GM21723 (cell line): Measurements from ENCODE around the gene DENND6A.
"Not testable (repeated sequence)": the region's sequence is repeated elsewhere in the genome, so short reads cannot be mapped to it uniquely, and the experiment has no call there.

Source experiments
- ATAC-seq: cut with Tn5 transposase; IDR thresholded peaks from one replicate; pipeline ENCODE4 v1.9.1; 2021; ENCODE audit warnings: mild to moderate bottlenecking, moderate library complexity; ENCODE audit not compliant: unreplicated experiment

DENND6A gene, protein sequence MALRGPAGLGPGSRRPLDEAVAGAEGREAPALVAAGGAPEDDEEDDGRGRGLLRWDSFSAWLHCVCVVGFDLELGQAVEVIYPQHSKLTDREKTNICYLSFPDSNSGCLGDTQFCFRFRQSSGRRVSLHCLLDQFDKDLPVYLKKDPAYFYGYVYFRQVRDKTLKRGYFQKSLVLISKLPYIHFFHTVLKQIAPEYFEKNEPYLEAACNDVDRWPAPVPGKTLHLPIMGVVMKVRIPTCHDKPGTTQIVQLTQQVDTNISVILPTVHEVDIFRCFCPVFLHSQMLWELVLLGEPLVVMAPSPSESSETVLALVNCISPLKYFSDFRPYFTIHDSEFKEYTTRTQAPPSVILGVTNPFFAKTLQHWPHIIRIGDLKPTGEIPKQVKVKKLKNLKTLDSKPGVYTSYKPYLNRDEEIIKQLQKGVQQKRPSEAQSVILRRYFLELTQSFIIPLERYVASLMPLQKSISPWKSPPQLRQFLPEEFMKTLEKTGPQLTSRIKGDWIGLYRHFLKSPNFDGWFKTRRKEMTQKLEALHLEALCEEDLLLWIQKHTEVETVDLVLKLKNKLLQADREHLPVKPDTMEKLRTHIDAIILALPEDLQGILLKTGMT

DNA sequence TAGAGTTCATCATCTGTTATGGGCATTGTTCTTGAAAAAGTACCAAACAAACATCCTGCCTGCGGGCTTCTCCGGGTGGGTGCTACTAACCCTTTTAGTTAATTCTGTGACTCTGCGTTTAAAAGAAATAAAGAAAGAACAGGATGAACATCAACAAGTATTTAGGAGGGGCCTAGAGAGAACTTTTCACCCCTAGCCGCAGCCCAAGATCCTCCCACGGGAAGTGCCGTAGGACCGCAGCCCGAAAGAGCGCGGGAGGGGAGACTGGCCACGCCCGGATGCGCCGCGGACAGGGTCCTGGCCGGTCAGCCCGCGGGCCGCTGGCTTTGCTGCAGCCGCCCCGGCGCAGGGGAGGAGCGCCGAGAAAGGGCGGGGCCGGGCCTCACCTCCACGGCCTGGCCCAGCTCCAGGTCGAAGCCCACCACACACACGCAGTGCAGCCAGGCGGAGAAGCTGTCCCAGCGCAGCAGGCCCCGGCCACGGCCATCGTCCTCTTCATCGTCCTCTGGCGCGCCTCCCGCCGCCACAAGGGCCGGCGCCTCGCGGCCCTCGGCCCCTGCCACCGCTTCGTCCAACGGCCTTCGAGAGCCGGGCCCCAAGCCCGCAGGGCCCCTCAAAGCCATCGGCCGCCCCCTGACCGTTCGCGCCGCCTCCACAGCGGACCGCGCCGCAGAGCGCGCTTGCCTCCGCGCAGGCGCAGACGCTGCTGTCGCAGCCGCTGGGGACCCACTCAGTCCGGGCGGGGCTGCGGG is at the start of gene DENND6A:
Gene DENND6A (minus strand): TSS at position 682 of the 752 bp plus-strand sequence. CDS start 59 bp downstream, at position 623.
- ATAC-seq, result peak; percentile 78

- ATAC-seq, result no peak
Measured at GRCh38 chr3:57740027-57740426, 47.1 kb upstream of the DENND6A start.

DNA sequence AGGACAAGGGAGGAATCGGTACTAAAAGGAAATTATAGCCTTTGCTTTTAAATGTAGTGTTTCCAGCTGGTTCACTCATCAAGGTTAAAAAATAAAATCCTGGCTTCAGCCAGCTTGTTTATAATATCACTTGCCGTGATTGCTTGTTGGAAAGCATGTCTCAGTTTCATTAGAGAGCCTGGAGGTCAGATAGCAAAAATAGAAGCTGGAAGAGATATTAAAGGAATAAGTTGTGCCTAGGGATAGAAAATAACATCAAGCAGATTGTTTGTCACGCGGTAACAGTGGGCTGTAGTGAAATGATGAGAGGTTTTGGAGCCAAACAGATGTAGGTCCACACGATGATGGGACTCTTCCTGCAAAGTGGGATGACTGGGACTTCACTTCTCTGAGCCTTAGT is 45.5 kb upstream of the DENND6A start:
- ATAC-seq, result no peak

- no peak for ATAC-seq
Measured at GRCh38 chr3:57737840-57738239, 45.0 kb upstream of the DENND6A start.

GRCh38 chr3:57735405-57735804 is 42.5 kb upstream of the DENND6A start:
- no peak for ATAC-seq

DNA sequence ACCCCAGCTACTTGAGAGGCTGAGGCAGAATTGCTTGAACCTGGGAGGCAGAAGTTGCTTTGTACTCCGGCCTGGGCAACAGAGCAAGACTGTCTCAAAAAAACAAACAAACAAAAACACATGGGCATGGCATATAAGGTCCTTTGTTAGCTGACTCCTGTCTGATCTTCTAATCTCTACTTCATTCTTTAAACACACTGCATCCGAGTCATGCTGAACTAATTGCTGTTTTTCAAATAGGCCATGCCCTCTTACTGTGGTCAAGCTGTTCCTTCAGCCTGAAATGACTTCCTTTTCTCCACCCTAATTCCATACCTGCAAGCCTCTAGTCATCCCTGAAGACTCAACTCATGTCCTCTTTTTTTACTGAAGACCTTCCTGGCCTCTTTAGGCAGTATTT is 40.9 kb upstream of the DENND6A start:
- ATAC-seq, result no peak

- ATAC-seq, result no peak
Measured at GRCh38 chr3:57731311-57731710, 38.4 kb upstream of the DENND6A start.

DNA sequence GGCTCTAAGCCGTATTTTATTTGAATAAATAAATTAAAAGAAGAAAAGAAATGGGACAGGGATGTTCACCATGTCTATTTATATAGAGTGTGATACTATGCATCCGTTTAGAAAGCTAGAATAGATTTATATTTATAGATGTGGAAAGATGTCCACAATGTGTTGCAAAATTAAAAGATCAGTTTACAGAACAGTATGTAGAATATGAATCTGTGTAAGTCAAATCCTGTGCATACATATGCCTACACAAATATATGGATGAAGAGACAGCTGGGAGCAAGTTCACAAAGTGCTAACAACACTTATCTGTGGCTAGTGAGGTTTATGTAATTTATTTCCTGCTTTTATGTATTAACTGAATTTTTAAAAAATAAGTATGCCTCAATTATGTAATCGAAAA is 37.8 kb upstream of the DENND6A start:
- no peak for ATAC-seq

GRCh38 chr3:57729334-57730045 is 36.6 kb upstream of the DENND6A start:
- ATAC-seq, result no peak

- ATAC-seq, result no peak
Measured at GRCh38 chr3:57727106-57727505, 34.2 kb upstream of the DENND6A start.

DNA sequence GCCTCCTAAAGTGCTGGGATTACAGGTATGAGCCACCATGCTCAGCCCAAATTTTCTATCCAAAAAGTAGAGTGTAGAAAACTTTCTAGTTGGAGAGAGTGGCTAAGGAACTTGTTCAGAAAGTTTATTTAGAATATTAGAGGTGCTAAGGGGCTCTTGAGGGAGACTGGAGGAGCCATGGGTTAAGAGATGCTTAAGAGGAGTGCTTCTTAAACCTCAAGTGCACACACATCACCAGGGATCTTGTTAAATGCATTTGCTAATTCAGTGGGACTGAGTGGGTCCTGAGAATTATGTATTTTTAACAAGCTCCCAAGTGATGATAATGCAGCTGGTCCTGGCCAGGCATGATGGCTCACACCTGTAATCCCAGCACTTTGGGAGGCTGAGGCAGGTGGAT is 33.5 kb upstream of the DENND6A start:
- ATAC-seq, result no peak

- no peak for ATAC-seq
Measured at GRCh38 chr3:57718118-57718517, 25.2 kb upstream of the DENND6A start.

- no peak for ATAC-seq
Measured at GRCh38 chr3:57717205-57717868, 24.5 kb upstream of the DENND6A start.

DNA sequence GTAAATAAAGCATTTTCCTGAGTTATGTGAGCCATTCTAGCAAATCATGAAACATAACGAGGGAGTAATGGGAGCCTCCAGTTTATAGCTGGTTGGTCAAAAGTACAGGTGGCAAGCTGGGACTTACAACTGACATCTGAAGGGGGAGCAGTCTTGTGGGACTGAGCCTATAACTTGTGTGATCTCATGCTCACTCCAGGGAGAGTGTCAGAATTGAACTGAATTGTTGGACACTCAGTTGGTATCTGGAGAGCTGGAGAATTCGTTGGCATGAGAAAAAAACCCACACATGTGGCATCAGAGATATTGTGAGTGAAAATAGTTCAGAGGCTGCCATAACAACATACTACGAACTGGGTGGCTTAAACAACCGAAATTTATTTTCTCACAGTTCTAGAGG is 22.8 kb upstream of the DENND6A start:
- no peak for ATAC-seq

GRCh38 chr3:57709559-57709958 is 16.7 kb upstream of the DENND6A start:
- ATAC-seq, result no peak

DNA sequence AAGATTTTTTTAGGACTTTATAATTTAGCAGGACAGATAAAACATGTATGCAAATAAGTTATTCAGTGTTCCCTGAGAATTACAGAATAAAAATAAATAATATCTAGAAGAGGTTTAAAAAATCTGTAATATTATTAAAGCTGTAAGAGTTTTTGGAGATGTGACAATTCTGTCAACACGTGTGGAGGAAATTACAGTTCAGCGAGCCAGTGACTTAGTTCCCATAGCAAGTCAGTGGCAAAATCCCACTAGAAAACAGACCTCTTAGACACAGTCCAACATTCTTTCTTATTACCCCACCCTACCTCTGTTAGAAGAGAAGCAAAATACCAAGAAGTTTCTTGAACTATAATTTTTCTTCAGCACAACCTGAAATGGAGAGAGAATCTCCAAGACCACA is 16.2 kb upstream of the DENND6A start:
- ATAC-seq, result no peak

DNA sequence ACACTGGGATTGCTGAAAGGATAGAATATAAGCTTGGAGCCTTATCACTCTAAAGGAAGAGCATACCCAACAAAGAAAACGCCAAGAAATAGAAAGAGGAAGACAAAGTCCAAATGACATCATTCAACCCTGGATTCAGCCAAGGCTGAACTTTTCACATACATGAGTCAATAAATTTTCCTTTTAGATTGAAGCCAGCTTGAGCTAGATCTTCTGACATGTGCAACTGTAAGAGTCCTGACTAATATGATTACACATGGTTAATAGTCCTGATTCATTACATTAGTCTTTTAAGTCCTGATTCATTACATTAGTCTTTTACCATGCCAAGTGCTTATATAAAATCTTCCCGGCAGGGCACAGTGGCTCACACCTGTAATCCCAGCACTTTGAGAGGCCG is 13.6 kb upstream of the DENND6A start:
- ATAC-seq, result no peak

DNA sequence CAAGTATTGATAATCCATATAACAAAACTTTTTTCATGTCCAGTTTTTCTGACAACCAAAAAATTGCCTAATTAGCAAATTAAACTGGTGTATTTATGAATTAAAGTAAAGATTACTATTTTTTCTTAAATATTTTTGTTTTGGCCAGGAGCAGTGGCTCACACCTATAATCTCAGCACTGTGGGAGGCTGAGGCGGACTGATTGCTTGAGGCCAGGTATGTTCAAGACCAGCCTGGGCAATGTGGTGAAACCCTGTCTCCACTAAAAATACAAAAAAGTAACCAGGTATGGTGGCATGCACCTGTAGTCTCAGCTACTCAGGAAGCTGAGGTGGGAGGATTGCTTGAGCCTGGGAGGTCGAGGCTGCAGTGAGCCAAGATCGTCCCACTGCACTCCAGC is 12.5 kb upstream of the DENND6A start:
- not testable (repeated sequence) for ATAC-seq

- ATAC-seq, result no peak
Measured at GRCh38 chr3:57701781-57702180, 8.9 kb upstream of the DENND6A start.

DNA sequence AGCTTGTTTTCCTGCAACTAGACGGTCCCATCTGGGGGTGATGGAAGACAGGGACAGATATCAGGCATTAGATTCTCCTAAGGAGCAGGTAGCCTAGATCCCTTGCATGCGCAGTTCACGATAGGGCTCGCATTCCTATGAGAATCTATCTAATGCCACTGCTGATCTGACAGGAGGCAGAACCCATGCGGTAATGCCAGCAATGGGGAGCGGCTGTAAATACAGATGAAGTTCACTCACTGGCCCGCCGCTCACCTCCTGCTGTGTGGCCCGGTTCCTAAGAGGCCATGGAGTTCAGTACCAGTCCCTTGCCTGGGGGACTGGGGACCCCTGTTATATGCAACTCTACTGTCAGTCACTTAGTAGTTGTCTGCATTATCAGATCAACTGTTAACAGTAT is 7.9 kb upstream of the DENND6A start:
- no peak for ATAC-seq

GRCh38 chr3:57699591-57699990 is 6.7 kb upstream of the DENND6A start:
- ATAC-seq, result no peak
